DMS153 treated with DMSO at 0.1 percent for 48 hours (cell line): ENCODE results near the gene RGR.
A peak's percentile ranks its signal among the peaks of the same experiment; 100 is the strongest.

Experiments
- DNase-seq: peaks from one replicate; lab custom pipeline; 2025; ENCODE audit not compliant: unreplicated experiment; lab: John Stamatoyannopoulos, UW

RGR gene

GRCh38 chr10:84293171-84293570 lies 48.3 kb downstream of the RGR start:
- DNase-seq, result no peak

- DNase-seq, result no peak
These were observed 48.7 kb downstream of the RGR start for GRCh38 chr10:84293574-84294016.

GRCh38 chr10:84294766-84295447 lies 50.1 kb downstream of the RGR start:
- DNase-seq, result no peak

- DNase-seq, result no peak
These were observed 51.5 kb downstream of the RGR start for GRCh38 chr10:84296091-84296981.

- no peak for DNase-seq
These were observed 53.2 kb downstream of the RGR start for GRCh38 chr10:84298057-84298456.

DNA sequence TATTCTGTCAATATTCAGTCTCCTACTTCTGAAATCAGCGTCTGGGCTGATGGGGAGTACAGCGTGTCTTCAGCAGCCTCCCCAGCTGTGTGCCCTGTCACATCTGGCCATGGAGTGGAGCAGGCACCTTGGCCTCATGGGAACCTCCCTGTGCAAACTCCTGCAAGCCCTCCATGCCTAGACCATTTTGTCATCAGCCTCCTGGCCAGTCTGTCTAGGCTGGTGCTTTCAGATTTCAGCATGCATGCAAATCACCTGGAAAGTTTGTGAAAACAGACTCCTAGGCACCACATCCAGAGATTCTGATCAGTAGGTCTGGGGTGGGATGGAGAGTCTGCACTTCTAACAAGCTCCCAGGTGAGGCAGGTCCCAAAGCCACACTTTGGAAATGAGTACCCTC lies 57.4 kb downstream of the RGR start:
- no peak for DNase-seq

DNA sequence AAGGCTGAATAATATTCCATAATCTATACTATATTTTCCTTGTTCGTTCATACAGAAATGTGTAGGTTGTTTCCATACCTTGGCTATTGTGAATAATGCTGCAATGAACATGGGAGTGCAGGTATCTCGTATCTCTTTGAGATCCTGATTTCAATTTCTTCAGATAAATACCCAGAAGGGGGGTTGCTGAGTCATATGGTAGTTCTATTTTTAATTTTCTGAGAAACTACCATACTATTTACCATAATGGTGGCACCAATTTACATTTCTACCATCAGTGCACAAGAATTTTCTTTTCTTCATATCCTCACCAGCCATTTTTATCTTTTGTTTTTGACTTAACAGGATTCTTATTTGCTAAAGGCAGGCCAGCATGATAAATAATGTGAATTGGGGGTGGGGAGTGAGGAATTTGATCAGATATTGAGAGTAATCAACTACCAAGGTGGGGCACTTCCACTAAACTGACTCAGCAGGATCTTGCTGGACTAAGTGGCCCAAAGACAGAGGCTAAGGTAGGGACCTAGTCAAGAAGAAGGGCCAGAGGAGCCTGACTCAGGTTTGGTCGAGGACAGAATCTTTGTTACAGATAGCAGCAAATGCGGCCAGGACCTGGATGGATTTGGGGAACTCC lies 62.0 kb downstream of the RGR start:
- no peak for DNase-seq

DNA sequence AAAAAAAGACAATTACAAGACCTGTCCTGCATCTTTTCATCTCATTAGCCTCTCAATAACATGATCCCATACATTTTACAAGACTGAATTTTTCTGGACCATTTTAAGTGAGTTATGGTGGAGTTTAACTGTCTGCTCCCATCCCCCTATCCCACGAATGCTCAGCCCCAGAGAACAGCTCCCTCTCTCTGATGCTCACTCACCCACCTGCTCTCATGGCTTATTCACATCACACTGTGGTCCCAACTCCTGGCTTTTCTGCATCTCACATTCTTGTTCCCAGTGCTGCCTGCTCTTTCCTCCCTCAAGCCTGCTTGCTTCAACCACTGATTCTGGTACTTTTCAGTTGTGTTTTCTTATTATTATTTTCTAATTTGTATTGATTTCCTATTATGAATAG lies 63.2 kb downstream of the RGR start:
- DNase-seq, result no peak

- DNase-seq, result peak; percentile 57
These were observed 63.8 kb downstream of the RGR start for GRCh38 chr10:84308481-84309304.
